ENCODE measurements around the gene DNAJC16.
A peak's percentile ranks its signal among the peaks of the same experiment; 100 is the strongest.

The DNAJC16 gene

GRCh38 chr1:15557594-15557993 lies 30.9 kb downstream of the DNAJC16 start:
- Histone ChIP-seq H3K4me3 (ENCODE audit: low read depth, low read length) (no peak overlapping the region), H3K4me1 (ENCODE audit: control insufficient read depth, insufficient read depth, low read length) (no peaks in the 10 kb centered on the region), H3K27ac (ENCODE audit: extremely low read depth, low read depth, low read length) (no peak overlapping the region), H3K9me3 (ENCODE audit: control insufficient read depth, insufficient read depth, low read depth, low read length) (no peaks in the 10 kb centered on the region), H3K36me3 (ENCODE audit: control insufficient read depth in 2 of 2, insufficient read depth in 1 of 2, low read length in 2 of 2) (peaks cover 28 to 47% of the 10 kb centered on the region in 2 experiments)
- TF ChIP-seq ZNF184 (tag by site-specific recombination; IDR thresholded peaks at IDR 0.05): no peak
- TF ChIP-seq GLIS1 (tag by site-specific recombination; IDR thresholded peaks at IDR 0.05): peak; percentile 44
- no peak for TF ChIP-seq ZSCAN18 (tag by site-specific recombination; IDR thresholded peaks at IDR 0.05)
- no peak for TF ChIP-seq YY1 (tag by site-specific recombination; IDR thresholded peaks at IDR 0.05)
- peak; percentile 59; the same call in 1 of the 2 replicates for TF ChIP-seq ATF2 (tag by site-specific recombination; IDR thresholded peaks at IDR 0.05; ENCODE audit: low read depth)
- TF ChIP-seq GFI1B (tag by site-specific recombination; IDR thresholded peaks at IDR 0.05): no peak
- TF ChIP-seq ZNF629 (tag by site-specific recombination; IDR thresholded peaks at IDR 0.05): peak; percentile 72
- no peak for TF ChIP-seq ZNF292 (tag by site-specific recombination; IDR thresholded peaks at IDR 0.05; ENCODE audit: borderline replicate concordance, low read depth)
- no peak for TF ChIP-seq SCRT2 (tag by site-specific recombination; IDR thresholded peaks at IDR 0.05)
- no peak for TF ChIP-seq ZNF391 (tag by site-specific recombination; IDR thresholded peaks at IDR 0.05; ENCODE audit: borderline replicate concordance, low read depth)
- CTCF ChIA-PET: no interaction called here
- POLR2A ChIA-PET: no interaction called here

GRCh38 chr1:15558516-15558915 lies 31.9 kb downstream of the DNAJC16 start:
- H3K27ac ChIP-seq (ENCODE audit: extremely low read depth, low read depth, low read length): no peak overlapping the region
- no peaks in the 10 kb centered on the region for H3K9me3 ChIP-seq (ENCODE audit: control insufficient read depth, insufficient read depth, low read depth, low read length)
- H3K36me3 ChIP-seq (ENCODE audit: control insufficient read depth in 2 of 2, insufficient read depth in 1 of 2, low read length in 2 of 2): peaks cover 32 to 54% of the 10 kb centered on the region in 2 experiments
- TF ChIP-seq ZBTB21 (tag by site-specific recombination; IDR thresholded peaks at IDR 0.05): no peak
- ChIA-PET POLR2A (no interaction called here), CTCF (interaction anchor here (0.7 kb wide), 1 partner anchor 70 kb away, joined by 3 read pairs; no protein-coding TSS in a partner anchor)
- no peaks in the 10 kb centered on the region for H3K4me1 ChIP-seq (ENCODE audit: control insufficient read depth, insufficient read depth, low read length)
- H3K4me3 ChIP-seq (ENCODE audit: low read depth, low read length): no peak overlapping the region

- no peaks in the 10 kb centered on the region for H3K9me3 ChIP-seq (ENCODE audit: control insufficient read depth, insufficient read depth, low read depth, low read length)
- peaks cover 32 to 56% of the 10 kb centered on the region in 2 experiments for H3K36me3 ChIP-seq (ENCODE audit: control insufficient read depth in 2 of 2, insufficient read depth in 1 of 2, low read length in 2 of 2)
- H3K4me3 ChIP-seq (ENCODE audit: low read depth, low read length): no peak overlapping the region
- H3K27ac ChIP-seq (ENCODE audit: extremely low read depth, low read depth, low read length): no peak overlapping the region
- CTCF ChIA-PET: interaction anchor here (0.7 kb wide), 1 partner anchor 69 kb away, joined by 3 read pairs; no protein-coding TSS in a partner anchor
- TF ChIP-seq KLF9 (tag by site-specific recombination; IDR thresholded peaks at IDR 0.05; ENCODE audit: low read depth): no peak
- no peak for TF ChIP-seq ZNF112 (tag by site-specific recombination; IDR thresholded peaks at IDR 0.05)
- H3K4me1 ChIP-seq (ENCODE audit: control insufficient read depth, insufficient read depth, low read length): no peaks in the 10 kb centered on the region
- POLR2A ChIA-PET: no interaction called here
Measured at GRCh38 chr1:15559189-15559810, 32.7 kb downstream of the DNAJC16 start.

GRCh38 chr1:15568387-15569073 lies 41.9 kb downstream of the DNAJC16 start:
- Histone ChIP-seq H3K27ac (ENCODE audit: extremely low read depth, low read depth, low read length) (no peak overlapping the region), H3K4me3 (ENCODE audit: low read depth, low read length) (no peak overlapping the region), H3K9me3 (ENCODE audit: control insufficient read depth, insufficient read depth, low read depth, low read length) (no peaks in the 10 kb centered on the region), H3K36me3 (ENCODE audit: control insufficient read depth in 2 of 2, insufficient read depth in 1 of 2, low read length in 2 of 2) (peaks cover 24 to 63% of the 10 kb centered on the region in 2 experiments), H3K4me1 (ENCODE audit: control insufficient read depth, insufficient read depth, low read length) (no peaks in the 10 kb centered on the region)
- ChIA-PET POLR2A (no interaction called here), CTCF (interaction anchor here (0.6 to 1.2 kb wide), 3 partner anchors 146 to 173 kb away, joined by 3 read pairs; no protein-coding TSS in a partner anchor)
- no peak for TF ChIP-seq ZBTB8A (tag by site-specific recombination; IDR thresholded peaks at IDR 0.05)
- TF ChIP-seq KLF16 (tag by site-specific recombination; IDR thresholded peaks at IDR 0.05): no peak
- TF ChIP-seq ZNF449 (tag by site-specific recombination; IDR thresholded peaks at IDR 0.05): no peak
- no peak for TF ChIP-seq ZNF423 (tag by site-specific recombination; IDR thresholded peaks at IDR 0.05)
- TF ChIP-seq OVOL3 (tag by site-specific recombination; IDR thresholded peaks at IDR 0.05): no peak
- TF ChIP-seq ZNF664 (tag by site-specific recombination; IDR thresholded peaks at IDR 0.05): no peak
- no peak for TF ChIP-seq KLF10 (tag by site-specific recombination; IDR thresholded peaks at IDR 0.05)
- TF ChIP-seq ZNF148 (tag by site-specific recombination; IDR thresholded peaks at IDR 0.05; ENCODE audit: borderline replicate concordance): no peak
